ENCODE results near the gene CCR3. TPM values are rescaled to one million over a fixed set of nuclear protein-coding genes. Genes with fewer than 3 reads are reported as not detected.
A peak's percentile ranks its signal among the peaks of the same experiment; 100 is the strongest.

Gene CCR3
- total RNA-seq, 2 experiments from 2014 or later, result not detected

GRCh38 chr3:46238386-46238785 lies 3.9 kb upstream of the CCR3 start:
- no peak for DNase-seq
- peaks cover 5% of the 10 kb centered on the region for H3K27me3 Mint-ChIP-seq
- H3K36me3 Mint-ChIP-seq, result no peaks in the 10 kb centered on the region
- no peaks in the 10 kb centered on the region for H3K9me3 Mint-ChIP-seq
- H3K27ac Mint-ChIP-seq, result no peak overlapping the region
- H3K4me3 Mint-ChIP-seq, result no peak overlapping the region
- H3K4me1 Mint-ChIP-seq, result no peaks in the 10 kb centered on the region

GRCh38 chr3:46239301-46239938 lies 2.8 kb upstream of the CCR3 start:
- no peak overlapping the region for H3K27ac Mint-ChIP-seq
- H3K4me1 Mint-ChIP-seq, result no peaks in the 10 kb centered on the region
- H3K36me3 Mint-ChIP-seq, result no peaks in the 10 kb centered on the region
- H3K9me3 Mint-ChIP-seq, result no peaks in the 10 kb centered on the region
- DNase-seq, result no peak
- no peak overlapping the region for H3K4me3 Mint-ChIP-seq
- peaks cover 7% of the 10 kb centered on the region for H3K27me3 Mint-ChIP-seq

- H3K9me3 Mint-ChIP-seq, result no peaks in the 10 kb centered on the region
- no peak overlapping the region for H3K27ac Mint-ChIP-seq
- DNase-seq, result no peak
- no peaks in the 10 kb centered on the region for H3K36me3 Mint-ChIP-seq
- H3K4me3 Mint-ChIP-seq, result no peak overlapping the region
- H3K4me1 Mint-ChIP-seq, result no peaks in the 10 kb centered on the region
- H3K27me3 Mint-ChIP-seq, result peaks cover 7% of the 10 kb centered on the region
Observed at GRCh38 chr3:46239952-46240351, 2.3 kb upstream of the CCR3 start.

GRCh38 chr3:46243560-46243959 lies 1.3 kb downstream of the CCR3 start:
- no peak for DNase-seq
- Mint-ChIP-seq H3K27ac (no peak overlapping the region), H3K4me3 (no peak overlapping the region), H3K9me3 (no peaks in the 10 kb centered on the region), H3K27me3 (peaks cover 4% of the 10 kb centered on the region), H3K36me3 (no peaks in the 10 kb centered on the region), H3K4me1 (no peaks in the 10 kb centered on the region)

- H3K4me1 Mint-ChIP-seq, result no peaks in the 10 kb centered on the region
- H3K27ac Mint-ChIP-seq, result no peak overlapping the region
Observed at GRCh38 chr3:46245146-46245545, 2.9 kb downstream of the CCR3 start.

GRCh38 chr3:46252980-46253379 lies 10.7 kb downstream of the CCR3 start:
- DNase-seq, result no peak
- H3K36me3 Mint-ChIP-seq, result no peaks in the 10 kb centered on the region
- no peak overlapping the region for H3K27ac Mint-ChIP-seq
- peaks cover 19% of the 10 kb centered on the region for H3K27me3 Mint-ChIP-seq
- no peak overlapping the region for H3K4me3 Mint-ChIP-seq
- H3K4me1 Mint-ChIP-seq, result no peaks in the 10 kb centered on the region
- H3K9me3 Mint-ChIP-seq, result no peaks in the 10 kb centered on the region

More at GRCh38 chr3:46245146-46245545, 2.9 kb downstream of the CCR3 start:
- no peak for DNase-seq
- Mint-ChIP-seq H3K36me3 (no peaks in the 10 kb centered on the region), H3K4me3 (no peak overlapping the region), H3K9me3 (no peaks in the 10 kb centered on the region), H3K27me3 (peaks cover 4% of the 10 kb centered on the region)

- peaks cover 12% of the 10 kb centered on the region for H3K4me1 Mint-ChIP-seq
- no peak overlapping the region for H3K4me3 Mint-ChIP-seq
- DNase-seq, result no peak
- peaks cover 7% of the 10 kb centered on the region for H3K36me3 Mint-ChIP-seq
- peaks cover 27% of the 10 kb centered on the region for H3K27me3 Mint-ChIP-seq
- peaks cover 10% of the 10 kb centered on the region for H3K9me3 Mint-ChIP-seq
- H3K27ac Mint-ChIP-seq, result no peak overlapping the region
Observed at GRCh38 chr3:46258525-46258924, 16.3 kb downstream of the CCR3 start.

GRCh38 chr3:46261926-46262594 lies 19.8 kb downstream of the CCR3 start:
- Mint-ChIP-seq H3K27me3 (peaks cover 10% of the 10 kb centered on the region), H3K4me1 (peaks cover 16% of the 10 kb centered on the region), H3K36me3 (peaks cover 7% of the 10 kb centered on the region), H3K27ac (peak overlapping the region; percentile 54), H3K4me3 (no peak overlapping the region), H3K9me3 (peaks cover 10% of the 10 kb centered on the region)
- DNase-seq, result no peak

GRCh38 chr3:46264002-46264401 lies 21.7 kb downstream of the CCR3 start:
- no peak overlapping the region for H3K27ac Mint-ChIP-seq
- H3K9me3 Mint-ChIP-seq, result peaks cover 10% of the 10 kb centered on the region
- no peak for DNase-seq
- peaks cover 10% of the 10 kb centered on the region for H3K27me3 Mint-ChIP-seq
- peaks cover 16% of the 10 kb centered on the region for H3K4me1 Mint-ChIP-seq
- H3K36me3 Mint-ChIP-seq, result peaks cover 7% of the 10 kb centered on the region
- no peak overlapping the region for H3K4me3 Mint-ChIP-seq

- peaks cover 3% of the 10 kb centered on the region for H3K36me3 Mint-ChIP-seq
- H3K27ac Mint-ChIP-seq, result no peak overlapping the region
- peaks cover 18% of the 10 kb centered on the region for H3K4me1 Mint-ChIP-seq
- DNase-seq, result no peak
- H3K4me3 Mint-ChIP-seq, result no peak overlapping the region
- H3K9me3 Mint-ChIP-seq, result no peaks in the 10 kb centered on the region
- H3K27me3 Mint-ChIP-seq, result peaks cover 10% of the 10 kb centered on the region
Observed at GRCh38 chr3:46266598-46266997, 24.3 kb downstream of the CCR3 start.

- Mint-ChIP-seq H3K36me3 (peaks cover 3% of the 10 kb centered on the region), H3K27ac (no peak overlapping the region)
Observed at GRCh38 chr3:46269556-46269955, 27.3 kb downstream of the CCR3 start.

GRCh38 chr3:46270474-46270873 lies 28.2 kb downstream of the CCR3 start:
- peaks cover 27% of the 10 kb centered on the region for H3K27me3 Mint-ChIP-seq

More at GRCh38 chr3:46269556-46269955, 27.3 kb downstream of the CCR3 start:
- H3K4me1 Mint-ChIP-seq, result peaks cover 10% of the 10 kb centered on the region
- no peak overlapping the region for H3K4me3 Mint-ChIP-seq
- DNase-seq, result no peak
- peaks cover 22% of the 10 kb centered on the region for H3K27me3 Mint-ChIP-seq
- H3K9me3 Mint-ChIP-seq, result no peaks in the 10 kb centered on the region

GRCh38 chr3:46271209-46271745 lies 29.0 kb downstream of the CCR3 start:
- H3K4me3 Mint-ChIP-seq, result no peak overlapping the region
- peaks cover 27% of the 10 kb centered on the region for H3K27me3 Mint-ChIP-seq
- H3K4me1 Mint-ChIP-seq, result peaks cover 10% of the 10 kb centered on the region

More at GRCh38 chr3:46270474-46270873, 28.2 kb downstream of the CCR3 start:
- H3K4me3 Mint-ChIP-seq, result no peak overlapping the region
- no peak overlapping the region for H3K27ac Mint-ChIP-seq
- peaks cover 10% of the 10 kb centered on the region for H3K4me1 Mint-ChIP-seq
- no peaks in the 10 kb centered on the region for H3K9me3 Mint-ChIP-seq
- DNase-seq, result no peak
- peaks cover 3% of the 10 kb centered on the region for H3K36me3 Mint-ChIP-seq

GRCh38 chr3:46272028-46272451 lies 29.8 kb downstream of the CCR3 start:
- H3K27me3 Mint-ChIP-seq, result peaks cover 27% of the 10 kb centered on the region
- no peak for DNase-seq
- H3K36me3 Mint-ChIP-seq, result peaks cover 3% of the 10 kb centered on the region
- H3K9me3 Mint-ChIP-seq, result no peaks in the 10 kb centered on the region
- no peak overlapping the region for H3K27ac Mint-ChIP-seq
- peaks cover 13% of the 10 kb centered on the region for H3K4me1 Mint-ChIP-seq
- no peak overlapping the region for H3K4me3 Mint-ChIP-seq

More at GRCh38 chr3:46271209-46271745, 29.0 kb downstream of the CCR3 start:
- Mint-ChIP-seq H3K27ac (no peak overlapping the region), H3K9me3 (no peaks in the 10 kb centered on the region), H3K36me3 (peaks cover 3% of the 10 kb centered on the region)
- DNase-seq, result no peak

GRCh38 chr3:46276497-46277099 lies 34.3 kb downstream of the CCR3 start:
- peaks cover 37% of the 10 kb centered on the region for H3K4me1 Mint-ChIP-seq
- H3K27me3 Mint-ChIP-seq, result peaks cover 22% of the 10 kb centered on the region
- DNase-seq, result peak; percentile 71
- H3K4me3 Mint-ChIP-seq, result no peak overlapping the region
- H3K27ac Mint-ChIP-seq, result no peak overlapping the region
- peaks cover 18% of the 10 kb centered on the region for H3K36me3 Mint-ChIP-seq
- peaks cover 19% of the 10 kb centered on the region for H3K9me3 Mint-ChIP-seq
